Activated T-cell treated with anti-CD3 and anti-CD28 coated beads, Interleukin-2, amount 50 U/mL, for 72 hours (primary cell): ENCODE measurements around the gene OSGIN1. TPM values are rescaled to one million over a fixed set of nuclear protein-coding genes. Genes with fewer than 3 reads are reported as not detected.
"Not testable (repeated sequence)": the region's sequence is repeated elsewhere in the genome, so short reads cannot be mapped to it uniquely, and the experiment has no call there.

ENCODE experiments used
- ATAC-seq, 2 donors: fragments of 150-1000 bp; cut with Tn5 transposase; replicated peaks in 1 of 2; 2 replicates each; pipeline ENCODE4 v1.10.0; 2021; ENCODE audit warnings: moderate library complexity in 2 of 2, mild to moderate bottlenecking in 1 of 2
- DNase-seq, 2 donors: peaks; one replicate each; pipeline ENCODE4 v3.0.0; 2021 to 2022; ENCODE audit warnings: mixed read lengths in 1 of 2
- H3K27ac Mint-ChIP-seq: one replicate; pipeline ENCODE4 v1.8.0; 2022; ENCODE audit warnings: mild to moderate bottlenecking, moderate library complexity, mixed read lengths
- H3K27me3 Mint-ChIP-seq: one replicate; pipeline ENCODE4 v1.8.0; 2022; ENCODE audit warnings: low read depth, mixed read lengths
- H3K36me3 Mint-ChIP-seq, 2 donors: one replicate each; pipeline ENCODE4 v1.8.0; 2022; ENCODE audit warnings: mixed read lengths in 2 of 2, mild to moderate bottlenecking in 1 of 2; ENCODE audit not compliant: insufficient read depth in 2 of 2
- H3K4me1 Mint-ChIP-seq: one replicate; pipeline ENCODE4 v1.8.0; 2022; ENCODE audit warnings: low read depth, mixed read lengths
- H3K4me3 Mint-ChIP-seq, 2 donors: one replicate each; pipeline ENCODE4 v1.8.0; 2022; ENCODE audit warnings: mild to moderate bottlenecking in 2 of 2, mixed read lengths in 2 of 2, moderate library complexity in 2 of 2
- H3K9me3 Mint-ChIP-seq, 2 donors: one replicate each; pipeline ENCODE4 v1.8.0; 2022; ENCODE audit warnings: mixed read lengths in 2 of 2
- total RNA-seq, 2 donors: library from RNA; stranded (reverse); gene quantifications; one replicate each; pipeline ENCODE4 v1.2.3, GENCODE V29; 2022

Gene OSGIN1
- total RNA-seq, 2 donors from 2014 or later = 0.67 to 2.4 TPM

DNA sequence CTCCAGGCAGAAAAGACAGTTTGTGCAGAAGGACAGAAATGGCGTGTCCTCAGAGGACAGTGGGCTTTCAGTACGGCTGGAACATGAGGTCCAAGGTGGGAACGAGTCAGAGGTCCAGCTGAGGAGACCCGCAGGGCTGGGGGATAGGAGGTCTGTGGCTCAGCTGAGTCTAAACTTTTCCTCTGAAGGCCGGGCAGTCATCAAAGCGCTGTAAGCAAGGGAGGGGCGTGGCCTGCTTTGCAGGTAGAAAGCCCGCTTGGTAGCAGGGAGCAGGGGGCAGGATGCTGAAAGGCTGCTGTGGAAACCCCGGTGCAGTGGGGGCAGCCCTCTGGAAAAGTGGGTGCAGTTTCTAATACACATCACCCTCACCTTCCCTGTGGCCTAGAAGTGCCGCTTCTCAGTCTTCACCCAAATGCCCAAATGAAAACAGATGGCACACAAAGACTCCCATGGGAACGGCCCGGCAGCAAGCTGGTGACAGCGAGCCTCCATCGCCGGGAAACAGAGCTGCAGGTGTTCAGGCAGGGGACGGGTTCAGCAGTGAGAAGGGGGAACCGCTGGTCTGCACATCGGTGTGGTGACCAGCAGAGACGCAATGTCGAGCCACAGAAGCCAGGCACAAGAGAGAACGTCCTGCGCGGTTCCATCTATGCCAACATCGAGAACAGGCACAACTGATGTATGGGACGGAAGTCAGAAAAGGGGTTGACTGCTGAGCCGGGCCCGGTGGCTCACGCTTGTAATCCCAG, 12.2 kb upstream of the OSGIN1 start:
- Mint-ChIP-seq H3K4me1 (peaks cover 6% of the 10 kb centered on the region), H3K9me3 (no peaks in the 10 kb centered on the region), H3K27ac (no peak overlapping the region), H3K4me3 (no peak overlapping the region), H3K27me3 (no peaks in the 10 kb centered on the region), H3K36me3 (no peaks in the 10 kb centered on the region)
- no peak for ATAC-seq
- no peak for DNase-seq

DNA sequence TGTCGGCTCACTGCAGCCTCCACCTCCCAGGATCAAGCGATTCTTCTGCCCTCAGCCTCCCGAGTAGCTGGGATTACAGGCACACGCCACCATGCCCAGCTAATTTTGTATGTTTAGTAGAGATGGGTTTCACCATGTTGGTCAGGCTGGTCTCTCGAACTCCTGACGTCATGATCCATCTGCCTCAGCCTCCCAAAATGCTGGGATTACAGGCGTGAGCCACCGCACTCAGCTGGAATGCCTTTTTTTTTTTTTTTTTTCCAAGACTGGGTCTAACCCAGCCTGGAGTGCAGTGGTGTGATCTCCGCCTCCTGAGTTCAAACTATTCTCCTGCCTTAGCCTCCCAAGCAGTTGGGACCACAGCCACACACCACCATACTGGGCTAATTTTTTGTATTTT, 11.5 kb upstream of the OSGIN1 start:
- not testable (repeated sequence) for ATAC-seq

DNA sequence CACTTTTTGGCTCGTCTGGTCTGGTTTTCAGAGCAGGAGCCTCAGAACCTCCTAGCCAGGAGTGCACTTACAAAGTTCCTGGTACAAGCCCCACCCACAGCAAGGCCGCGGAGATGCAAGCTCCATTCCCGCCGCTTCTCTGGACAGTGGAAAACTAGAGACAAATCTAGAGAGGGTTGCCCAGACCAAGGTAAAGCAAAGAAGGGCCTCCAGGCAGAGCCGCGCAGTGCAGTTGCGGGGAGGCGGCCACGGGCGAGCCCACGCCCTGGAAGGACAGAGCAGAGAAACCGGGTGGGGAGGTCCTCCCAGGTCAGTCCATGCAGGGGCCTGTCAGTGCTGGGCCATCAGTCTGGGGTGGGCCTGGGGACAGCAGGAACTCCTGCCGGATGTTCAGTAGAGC, 11.0 kb upstream of the OSGIN1 start:
- Mint-ChIP-seq H3K9me3 (no peaks in the 10 kb centered on the region), H3K36me3 (no peaks in the 10 kb centered on the region), H3K27me3 (no peaks in the 10 kb centered on the region), H3K4me3 (no peak overlapping the region), H3K4me1 (peaks cover 6% of the 10 kb centered on the region), H3K27ac (no peak overlapping the region)
- ATAC-seq (no peak), DNase-seq (no peak)

More for the DNA sequence above, 11.5 kb upstream of the OSGIN1 start:
- H3K36me3 Mint-ChIP-seq, DNase-seq, H3K9me3 Mint-ChIP-seq, H3K4me1 Mint-ChIP-seq, H3K27me3 Mint-ChIP-seq, H3K27ac Mint-ChIP-seq, H3K4me3 Mint-ChIP-seq: not testable (repeated sequence)

DNA sequence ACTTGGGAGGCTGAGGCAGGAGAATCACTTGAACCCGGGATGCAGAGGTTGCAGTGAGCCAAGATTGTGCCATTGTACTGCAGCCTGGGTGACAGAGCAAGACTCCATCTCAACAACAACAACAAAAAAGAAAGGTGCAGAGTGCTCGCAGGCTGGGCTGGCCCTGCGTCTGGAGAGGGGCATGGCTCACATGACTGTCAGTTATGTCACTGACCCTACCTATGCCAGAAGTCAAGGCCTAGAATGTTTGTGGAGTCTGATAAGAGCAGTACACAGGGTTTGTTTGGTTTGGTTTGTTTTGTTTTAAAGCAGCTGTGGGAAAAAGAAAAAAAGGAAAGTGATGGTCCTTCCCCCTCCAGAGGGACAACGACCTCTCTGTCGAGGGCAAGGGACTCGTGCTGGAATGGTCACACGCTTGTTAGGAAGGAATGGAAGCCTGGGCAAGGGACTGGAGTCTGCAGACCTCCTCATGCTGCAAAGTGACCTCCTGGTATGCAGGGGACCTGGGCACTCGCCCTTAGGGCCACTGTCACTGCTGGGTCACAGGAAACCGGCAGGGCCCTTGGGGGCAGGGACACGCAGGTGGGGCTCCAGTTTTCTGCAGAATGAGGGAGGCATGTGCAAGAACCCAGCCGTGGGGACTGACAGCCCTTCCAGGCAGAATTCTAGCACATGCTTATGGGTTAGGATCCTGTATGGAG, 10.1 kb upstream of the OSGIN1 start:
- Mint-ChIP-seq H3K9me3 (no peaks in the 10 kb centered on the region), H3K27ac (no peak overlapping the region)
- no peak for ATAC-seq

DNA sequence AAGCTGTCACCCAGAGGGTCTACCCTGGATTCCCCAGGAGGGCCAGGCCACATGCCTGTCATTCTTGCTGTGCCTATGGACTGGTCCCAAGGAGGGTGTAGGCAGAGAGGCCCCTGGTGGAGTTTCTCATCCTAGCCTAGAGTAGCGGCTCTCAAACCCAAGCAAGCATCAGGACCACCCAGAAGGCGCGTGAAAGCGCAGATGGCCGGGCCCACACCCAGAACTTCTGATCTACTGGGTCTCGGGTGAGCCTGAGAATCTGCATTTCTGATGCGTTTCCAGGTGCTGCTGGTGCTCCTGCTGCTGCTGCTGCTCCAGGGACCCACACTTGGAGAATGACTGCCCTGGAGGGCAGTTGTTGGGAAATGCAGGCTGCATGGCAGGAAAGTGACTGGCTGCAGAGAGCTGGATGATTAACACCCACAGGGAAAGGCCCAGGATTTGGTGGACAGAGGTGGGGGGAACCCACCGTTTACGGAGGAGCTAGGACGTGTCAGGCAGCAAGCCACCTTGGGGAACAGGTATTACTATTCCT, 9.5 kb upstream of the OSGIN1 start:
- Mint-ChIP-seq H3K36me3 (no peaks in the 10 kb centered on the region), H3K4me1 (peaks cover 6% of the 10 kb centered on the region), H3K9me3 (no peaks in the 10 kb centered on the region), H3K27me3 (no peaks in the 10 kb centered on the region), H3K27ac (no peak overlapping the region), H3K4me3 (no peak overlapping the region)
- no peak for ATAC-seq
- DNase-seq = no peak

More for the DNA sequence above, 10.1 kb upstream of the OSGIN1 start:
- DNase-seq = no peak
- Mint-ChIP-seq H3K36me3 (no peaks in the 10 kb centered on the region), H3K4me1 (peaks cover 6% of the 10 kb centered on the region), H3K27me3 (no peaks in the 10 kb centered on the region), H3K4me3 (no peak overlapping the region)

DNA sequence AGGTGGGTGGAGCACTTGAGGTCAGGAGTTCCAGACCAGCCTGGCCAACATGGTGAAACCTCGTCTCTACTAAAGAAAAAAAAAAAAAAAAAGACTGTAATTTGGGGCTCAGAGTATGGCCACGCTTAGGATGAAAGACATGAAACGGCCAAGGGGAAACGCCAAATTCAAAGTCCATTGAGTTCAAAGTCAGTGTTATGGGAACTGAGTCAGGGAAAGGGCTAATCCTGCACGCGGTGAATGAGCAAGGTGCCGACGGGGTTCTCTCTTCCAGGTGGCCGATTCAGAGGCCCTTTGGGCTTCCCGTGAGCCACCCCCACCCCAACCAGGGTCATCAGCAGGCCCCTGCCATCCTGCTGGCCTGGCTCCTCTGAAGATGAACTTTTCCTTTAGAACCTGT, 7.5 kb upstream of the OSGIN1 start:
- Mint-ChIP-seq H3K4me3 (no peak overlapping the region), H3K27ac (no peak overlapping the region), H3K27me3 (no peaks in the 10 kb centered on the region), H3K4me1 (no peaks in the 10 kb centered on the region), H3K9me3 (no peaks in the 10 kb centered on the region), H3K36me3 (no peaks in the 10 kb centered on the region)
- no peak for DNase-seq
- no peak for ATAC-seq

DNA sequence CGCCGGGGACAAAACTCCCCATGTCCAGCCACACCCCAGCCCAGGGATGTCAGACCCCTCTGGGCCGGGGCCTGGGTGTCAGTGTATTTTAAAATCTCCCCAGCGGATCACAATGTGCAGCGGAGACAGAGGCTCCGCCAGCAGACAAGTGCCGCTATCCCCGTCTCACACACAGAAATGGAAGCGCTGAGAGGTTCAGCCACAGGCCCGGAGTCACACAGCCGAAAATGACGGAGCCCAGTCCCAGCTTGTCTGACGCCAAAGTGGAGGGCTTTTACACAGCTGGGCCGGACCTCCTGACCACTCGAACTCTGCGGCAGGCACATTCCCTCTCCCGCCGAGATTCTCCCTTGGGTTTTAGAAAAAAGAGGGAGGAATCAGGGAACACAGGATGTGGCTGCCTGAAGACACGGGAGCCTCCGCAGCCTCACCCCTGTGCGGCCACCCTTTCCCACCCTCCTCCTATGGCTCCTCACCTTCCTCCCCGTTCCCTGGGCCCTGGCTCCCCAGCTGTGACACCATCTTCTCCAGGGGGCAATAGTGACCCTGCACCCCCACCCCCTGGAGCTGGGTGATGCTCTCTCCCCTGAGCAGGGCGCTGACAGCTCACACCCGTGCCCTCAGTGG, 6.8 kb upstream of the OSGIN1 start:
- Mint-ChIP-seq H3K27ac (no peak overlapping the region), H3K27me3 (no peaks in the 10 kb centered on the region), H3K9me3 (no peaks in the 10 kb centered on the region), H3K4me3 (no peak overlapping the region), H3K4me1 (no peaks in the 10 kb centered on the region), H3K36me3 (no peaks in the 10 kb centered on the region)
- ATAC-seq (no peak), DNase-seq (no peak)

DNA sequence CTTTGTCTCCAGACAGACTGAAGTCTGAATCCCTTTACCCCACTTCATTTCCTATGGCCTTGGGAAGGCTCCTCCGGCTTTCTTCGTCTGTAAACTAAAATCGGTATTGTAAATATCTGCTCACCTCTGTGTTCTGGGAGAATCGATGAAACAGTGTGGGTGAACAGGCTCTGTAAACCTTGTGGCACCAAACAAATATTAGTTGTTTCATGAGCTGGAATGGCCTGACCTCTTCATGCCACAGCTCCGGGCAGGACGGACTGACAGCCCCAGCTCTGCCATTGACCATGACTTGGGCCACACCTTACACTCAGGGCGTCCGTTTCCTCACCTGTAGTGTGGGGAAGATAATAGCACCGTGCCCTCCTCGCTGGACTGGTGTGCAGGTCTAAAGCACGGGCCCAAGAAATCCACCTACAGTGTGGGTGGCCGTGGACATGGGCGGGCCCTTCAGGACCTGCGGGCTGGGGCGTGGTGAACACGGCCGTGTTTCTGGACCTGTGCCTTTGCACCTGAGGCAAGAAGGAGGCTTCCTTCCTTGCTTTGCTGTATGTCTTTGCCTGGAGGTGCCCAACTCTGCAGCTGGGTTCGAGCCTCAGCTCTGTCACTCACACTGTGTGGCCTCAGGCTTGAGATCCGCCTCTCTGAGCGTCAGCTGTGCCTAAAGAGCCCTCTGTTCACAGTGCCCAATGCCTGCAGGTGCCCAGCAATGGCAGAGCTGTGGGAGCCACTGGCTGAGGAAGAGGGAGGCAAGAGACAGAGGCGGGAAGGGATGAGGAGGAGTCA, 6.1 kb upstream of the OSGIN1 start:
- ATAC-seq (no peak), DNase-seq (no peak)
- Mint-ChIP-seq H3K4me3 (no peak overlapping the region), H3K27ac (no peak overlapping the region), H3K9me3 (no peaks in the 10 kb centered on the region), H3K36me3 (no peaks in the 10 kb centered on the region), H3K27me3 (no peaks in the 10 kb centered on the region), H3K4me1 (no peaks in the 10 kb centered on the region)

DNA sequence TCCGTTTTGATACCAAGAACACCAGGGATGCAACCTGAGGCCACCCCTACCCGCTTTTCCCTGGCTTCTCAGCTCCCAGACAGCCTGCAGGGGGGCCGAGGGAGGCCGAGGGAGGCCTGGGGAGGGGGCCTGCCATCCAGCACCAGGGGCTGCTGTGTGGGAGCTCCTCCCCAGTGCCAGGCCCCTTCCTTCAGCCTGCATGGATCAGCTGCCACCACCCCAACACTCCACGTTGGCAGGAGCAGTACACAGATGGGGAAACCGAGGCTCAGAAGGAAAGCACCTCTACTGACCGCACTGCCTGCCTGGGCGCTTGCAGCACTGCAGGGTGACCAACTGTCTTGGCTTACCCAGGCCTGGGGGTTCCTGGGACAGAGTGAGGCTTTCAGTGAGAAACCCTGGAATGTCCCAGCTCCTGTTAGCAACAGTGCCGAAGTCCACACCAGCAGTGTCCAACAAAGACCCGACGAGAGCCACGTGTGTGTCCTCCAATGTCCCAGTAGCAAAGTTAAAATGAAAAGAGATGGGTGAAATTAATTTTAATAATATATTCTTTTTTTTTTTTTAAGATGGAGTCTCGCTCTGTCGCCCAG, 5.3 kb upstream of the OSGIN1 start:
- Mint-ChIP-seq H3K4me1 (peaks cover 7% of the 10 kb centered on the region), H3K27me3 (no peaks in the 10 kb centered on the region), H3K4me3 (no peak overlapping the region), H3K27ac (no peak overlapping the region), H3K36me3 (no peaks in the 10 kb centered on the region), H3K9me3 (no peaks in the 10 kb centered on the region)
- no peak for DNase-seq
- ATAC-seq = no peak

DNA sequence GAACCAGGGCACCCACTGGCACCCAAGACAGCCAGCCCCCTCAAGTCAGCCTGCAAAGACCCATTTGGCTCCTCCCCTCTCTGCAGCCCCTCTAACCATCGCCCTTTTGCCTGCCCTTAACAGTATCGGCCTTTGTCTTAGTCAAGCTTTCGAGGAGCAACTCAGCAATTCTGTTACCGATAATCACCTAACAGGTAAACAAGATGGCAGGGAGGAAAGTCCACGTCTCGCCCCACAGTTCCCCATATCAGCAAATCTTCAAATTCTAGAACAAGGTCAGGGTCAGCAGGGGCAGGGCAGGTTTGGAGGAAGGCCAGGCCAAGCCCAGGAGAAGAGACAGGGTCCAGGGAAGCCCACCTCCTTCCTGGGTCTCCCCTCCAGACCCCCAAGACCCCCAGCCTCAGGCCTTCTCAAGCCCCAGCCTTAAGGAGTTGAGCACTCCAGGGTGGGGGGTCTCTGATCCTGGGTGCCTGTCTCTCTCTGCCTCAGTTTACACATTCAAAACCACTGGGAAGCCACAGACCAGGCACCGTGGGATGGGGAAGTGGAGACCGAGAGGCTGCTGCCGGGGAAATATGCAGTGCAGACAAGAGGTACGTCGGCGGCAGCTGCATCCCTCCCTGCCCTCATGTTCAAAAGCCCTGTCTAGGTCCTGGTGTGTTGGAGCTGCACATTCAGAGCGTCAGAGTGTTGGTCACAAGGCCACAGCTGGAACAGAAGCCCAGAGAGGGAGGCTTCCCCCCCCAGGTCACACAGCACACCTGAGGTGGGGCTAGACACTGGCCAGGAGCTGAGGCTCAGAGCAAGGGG, 3.9 kb upstream of the OSGIN1 start:
- Mint-ChIP-seq H3K27me3 (peaks cover 3% of the 10 kb centered on the region), H3K4me3 (no peak overlapping the region), H3K9me3 (no peaks in the 10 kb centered on the region), H3K27ac (no peak overlapping the region), H3K4me1 (peaks cover 16% of the 10 kb centered on the region), H3K36me3 (no peaks in the 10 kb centered on the region)
- DNase-seq (no peak), ATAC-seq (no peak)

DNA sequence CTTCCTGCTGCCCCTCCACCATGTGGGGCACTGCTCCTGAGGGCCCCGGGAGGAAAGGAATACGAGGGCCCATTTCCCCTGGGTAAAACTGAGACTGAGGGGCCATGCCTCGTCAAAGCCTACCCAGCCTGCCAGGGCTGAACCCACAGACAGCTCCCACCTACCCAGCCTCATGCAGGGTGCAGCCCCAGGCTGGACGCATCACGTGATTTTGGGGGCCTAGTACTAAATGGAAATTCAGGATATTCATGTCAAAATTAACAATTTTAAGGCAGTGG, 3.4 kb upstream of the OSGIN1 start:
- no peak overlapping the region for H3K4me3 Mint-ChIP-seq
- no peak for DNase-seq
- peaks cover 16% of the 10 kb centered on the region for H3K4me1 Mint-ChIP-seq
- H3K36me3 Mint-ChIP-seq = no peaks in the 10 kb centered on the region
- peaks cover 8% of the 10 kb centered on the region for H3K27me3 Mint-ChIP-seq
- H3K27ac Mint-ChIP-seq = no peak overlapping the region
- ATAC-seq = no peak
- H3K9me3 Mint-ChIP-seq = no peaks in the 10 kb centered on the region

DNA sequence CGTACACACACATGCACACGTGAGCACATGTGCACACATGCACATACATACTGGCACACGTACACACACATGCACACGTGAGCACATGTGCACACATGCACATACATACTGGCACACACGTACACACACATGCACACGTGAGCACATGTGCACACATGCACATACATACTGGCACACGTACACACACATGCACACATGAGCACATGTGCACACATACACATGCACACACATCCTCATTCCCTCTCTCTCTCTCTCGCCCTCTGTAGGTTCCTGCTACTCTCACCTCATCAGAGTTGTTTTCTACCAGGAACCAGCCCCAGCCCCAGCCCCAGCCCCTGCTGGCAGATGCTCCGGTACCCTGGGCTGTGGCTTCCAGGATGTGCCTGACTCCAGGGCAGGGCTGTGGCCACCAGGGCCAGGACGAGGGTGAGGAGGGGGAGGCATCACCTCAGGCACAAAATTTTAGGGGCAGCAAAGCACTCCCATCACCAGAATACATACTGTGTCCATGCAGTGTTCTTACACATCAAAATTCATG, 2.1 kb upstream of the OSGIN1 start:
- H3K27me3 Mint-ChIP-seq = peaks cover 12% of the 10 kb centered on the region
- not testable (repeated sequence) for H3K36me3 Mint-ChIP-seq, H3K4me3 Mint-ChIP-seq, DNase-seq, ATAC-seq, H3K9me3 Mint-ChIP-seq, H3K27ac Mint-ChIP-seq
- H3K4me1 Mint-ChIP-seq = peaks cover 16% of the 10 kb centered on the region
